Hematopoietic multipotent progenitor cell treated with erythropoietin and hydrocortisone succinate and interleukin-3 and kit ligand, for 6 days (in vitro differentiated cells): ENCODE data around the gene PCSK5.

Experiments used
- DNase-seq: peaks from one replicate; pipeline ENCODE4 v3.0.0-alpha.2; 2015

The PCSK5 gene

DNA sequence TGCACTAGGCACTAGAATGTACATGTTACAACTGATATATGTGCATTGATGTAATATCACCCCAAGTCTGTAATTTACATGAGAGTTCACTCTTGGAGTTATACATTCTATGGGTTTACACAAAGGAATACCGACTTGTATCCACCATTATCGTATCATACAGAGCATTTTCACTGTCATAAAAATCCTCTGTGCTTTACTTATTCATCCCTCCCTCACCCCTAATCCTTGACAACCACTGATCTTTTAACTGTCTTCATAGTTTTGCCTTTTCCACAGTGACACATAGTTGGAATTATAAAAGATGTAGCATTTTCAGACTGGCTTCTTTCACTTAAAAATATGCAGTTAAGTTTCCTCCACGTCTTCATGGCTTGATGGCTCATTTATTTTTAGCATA, 514.9 kb downstream of the PCSK5 start:
- DNase-seq = no peak

DNA sequence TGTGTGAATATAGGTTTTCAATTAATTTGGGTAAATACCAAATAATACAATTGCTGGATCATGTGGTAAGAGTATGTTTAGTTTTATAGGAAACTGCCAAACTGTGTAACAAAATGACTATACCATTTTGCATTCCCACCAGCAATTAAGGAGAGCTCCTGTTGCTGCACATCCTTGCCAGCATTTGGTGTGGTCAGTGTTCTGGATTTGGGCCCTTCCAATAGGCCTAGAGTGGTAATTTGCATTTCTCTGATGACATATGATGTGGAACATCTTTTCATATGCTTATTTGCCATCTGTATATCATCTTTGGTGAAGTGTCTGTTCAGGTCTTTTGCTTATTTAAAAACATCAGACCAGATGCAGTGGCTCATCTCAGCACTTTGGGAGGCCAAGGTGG, 515.4 kb downstream of the PCSK5 start:
- DNase-seq = no peak
